ENCODE results near the gene TPK1.

Gene TPK1

GRCh38 chr7:144403649-144404061, 432.2 kb downstream of the TPK1 start, which contains the start of gene NOBOX:
NOBOX (minus strand) TSS chr7:144403693.
- no peak for TF ChIP-seq JUND (IDR thresholded peaks at IDR 0.05; ENCODE audit: low read depth)
- in situ Hi-C loops (cut with HindIII; ENCODE audit: low pct_unique_long_range_greater_than_20kb, low sequenced_read_pairs), result no loop called here
- DNase-seq (ENCODE audit: low read depth in 1 of 2, low spot score in 1 of 2), result no peak

- TF ChIP-seq JUND (IDR thresholded peaks at IDR 0.05; ENCODE audit: low read depth), result no peak
- in situ Hi-C loops (cut with HindIII; ENCODE audit: low pct_unique_long_range_greater_than_20kb, low sequenced_read_pairs), result no loop called here
- DNase-seq (ENCODE audit: low read depth in 1 of 2, low spot score in 1 of 2), result no peak
Measured at GRCh38 chr7:144403102-144403501, 432.8 kb downstream of the TPK1 start.

All from T47D (cell line).